ENCODE measurements around the gene NHSL1. TPM values are rescaled to one million over a fixed set of nuclear protein-coding genes. Genes with fewer than 3 reads are reported as not detected.

Gene NHSL1
- total RNA-seq, 2 donors from 2014 or later: 16.3 to 17.5 TPM

GRCh38 chr6:138468320-138469015 is 30.8 kb downstream of the NHSL1 start:
- Histone ChIP-seq H3K27ac (ENCODE audit: low read depth, low read length) (no peak overlapping the region), H3K27me3 (ENCODE audit: control insufficient read depth, insufficient read depth, low read length, poor library complexity, severe bottlenecking) (no peaks in the 10 kb centered on the region), H3K4me1 (ENCODE audit: control insufficient read depth, insufficient read depth, low read length) (no peaks in the 10 kb centered on the region), H3K4me3 (ENCODE audit: low read length) (no peak overlapping the region), H3K36me3 (ENCODE audit: control insufficient read depth, insufficient read depth, low read length) (peaks cover 22% of the 10 kb centered on the region), H3K9ac (ENCODE audit: extremely low read depth, low read length, poor library complexity, severe bottlenecking) (no peak overlapping the region), H3K9me3 (ENCODE audit: control insufficient read depth, low read length) (no peaks in the 10 kb centered on the region)
- no peak for DNase-seq
- H3K9me3 Mint-ChIP-seq: no peaks in the 10 kb centered on the region
- TF ChIP-seq CTCF (conservative IDR thresholded peaks at IDR 0.05): no peak
- H3K27me3 Mint-ChIP-seq (ENCODE audit: insufficient read depth): no peaks in the 10 kb centered on the region
- 95 to 96% methylated on average over 8 of the region's 9 CpGs for WGBS, 2 experiments (ENCODE audit: insufficient coverage in 1 of 2, insufficient read length in 1 of 2)
- no peaks in the 10 kb centered on the region for H3K4me1 Mint-ChIP-seq
- H3K4me3 Mint-ChIP-seq: no peak overlapping the region
- peaks cover 16% of the 10 kb centered on the region for H3K36me3 Mint-ChIP-seq (ENCODE audit: low read depth)
- H3K27ac Mint-ChIP-seq: no peak overlapping the region

GRCh38 chr6:138467901-138468300 is 31.4 kb downstream of the NHSL1 start:
- H3K27ac Mint-ChIP-seq: no peak overlapping the region
- no peaks in the 10 kb centered on the region for H3K27me3 Mint-ChIP-seq (ENCODE audit: insufficient read depth)
- H3K4me3 Mint-ChIP-seq: no peak overlapping the region
- no peak for TF ChIP-seq CTCF (conservative IDR thresholded peaks at IDR 0.05)
- no peak for DNase-seq
- no peak overlapping the region for H3K4me3 ChIP-seq (ENCODE audit: low read length)
- H3K4me1 Mint-ChIP-seq: no peaks in the 10 kb centered on the region
- no peak overlapping the region for H3K9ac ChIP-seq (ENCODE audit: extremely low read depth, low read length, poor library complexity, severe bottlenecking)
- no peaks in the 10 kb centered on the region for H3K4me1 ChIP-seq (ENCODE audit: control insufficient read depth, insufficient read depth, low read length)
- no peak overlapping the region for H3K27ac ChIP-seq (ENCODE audit: low read depth, low read length)
- H3K36me3 Mint-ChIP-seq (ENCODE audit: low read depth): peaks cover 20% of the 10 kb centered on the region
- no peaks in the 10 kb centered on the region for H3K9me3 Mint-ChIP-seq
- H3K36me3 ChIP-seq (ENCODE audit: control insufficient read depth, insufficient read depth, low read length): peaks cover 22% of the 10 kb centered on the region
- no peaks in the 10 kb centered on the region for H3K9me3 ChIP-seq (ENCODE audit: control insufficient read depth, low read length)
- no peaks in the 10 kb centered on the region for H3K27me3 ChIP-seq (ENCODE audit: control insufficient read depth, insufficient read depth, low read length, poor library complexity, severe bottlenecking)

GRCh38 chr6:138465007-138465645 is 34.2 kb downstream of the NHSL1 start:
- no peak overlapping the region for H3K4me3 Mint-ChIP-seq
- Histone ChIP-seq H3K4me3 (ENCODE audit: low read length) (no peak overlapping the region), H3K27me3 (ENCODE audit: control insufficient read depth, insufficient read depth, low read length, poor library complexity, severe bottlenecking) (no peaks in the 10 kb centered on the region), H3K27ac (ENCODE audit: low read depth, low read length) (no peak overlapping the region), H3K9me3 (ENCODE audit: control insufficient read depth, low read length) (no peaks in the 10 kb centered on the region), H3K36me3 (ENCODE audit: control insufficient read depth, insufficient read depth, low read length) (peaks cover 22% of the 10 kb centered on the region), H3K9ac (ENCODE audit: extremely low read depth, low read length, poor library complexity, severe bottlenecking) (no peak overlapping the region), H3K4me1 (ENCODE audit: control insufficient read depth, insufficient read depth, low read length) (no peaks in the 10 kb centered on the region)
- peaks cover 29% of the 10 kb centered on the region for H3K36me3 Mint-ChIP-seq (ENCODE audit: low read depth)
- peak overlapping the region; percentile 9 for H3K27ac Mint-ChIP-seq
- H3K4me1 Mint-ChIP-seq: no peaks in the 10 kb centered on the region
- WGBS, 2 experiments (ENCODE audit: insufficient coverage in 1 of 2, insufficient read length in 1 of 2): 77 to 87% methylated on average over 1 of the region's 1 CpG
- H3K9me3 Mint-ChIP-seq: no peaks in the 10 kb centered on the region
- DNase-seq: no peak
- TF ChIP-seq CTCF (conservative IDR thresholded peaks at IDR 0.05): no peak
- H3K27me3 Mint-ChIP-seq (ENCODE audit: insufficient read depth): no peaks in the 10 kb centered on the region
